Lower leg skin (tissue), 3 donors: ENCODE results near the gene ISCU.

Experiments
- CTCF ChIP-seq, 3 donors: fragments of 450-650 bp; IDR thresholded peaks; one replicate each; pipeline ENCODE4 v1.5.1; 2016; ENCODE audit warnings: antibody characterized with exemption in 3 of 3, mild to moderate bottlenecking in 3 of 3, moderate library complexity in 2 of 3
- POLR2A ChIP-seq, 2 donors: fragments of 450-650 bp; IDR thresholded peaks; one replicate each; pipeline ENCODE4 v1.6.1; 2016 to 2017; ENCODE audit warnings: antibody characterized with exemption in 2 of 2, mild to moderate bottlenecking in 1 of 2, moderate library complexity in 1 of 2

- TF ChIP-seq CTCF (IDR thresholded peaks at IDR 0.05) (no peak), POLR2A (IDR thresholded peaks at IDR 0.05) (no peak)
Observed at GRCh38 chr12:108551535-108551934, 10.9 kb upstream of the ISCU start.
